Parathyroid adenoma (tissue), 2 donors: ENCODE results near the gene PMPCA.

Source experiments
- H2AFZ ChIP-seq: fragments of 300-600 bp; sonication (generic); one replicate; pipeline ENCODE4 v1.7.0; 2017; ENCODE audit warnings: antibody characterized with exemption, mild to moderate bottlenecking
- H3K27ac ChIP-seq: fragments of 300-600 bp; sonication (generic); one replicate; pipeline ENCODE4 v1.7.0; 2017
- H3K27me3 ChIP-seq: fragments of 300-600 bp; sonication (generic); one replicate; pipeline ENCODE4 v1.7.0; 2017; ENCODE audit warnings: low read length; ENCODE audit not compliant: control insufficient read depth, insufficient read depth
- H3K36me3 ChIP-seq: fragments of 300-600 bp; sonication (generic); one replicate; pipeline ENCODE4 v1.7.0; 2017; ENCODE audit warnings: low read length; ENCODE audit not compliant: control insufficient read depth, insufficient read depth
- H3K4me1 ChIP-seq: fragments of 300-600 bp; sonication (generic); one replicate; pipeline ENCODE4 v1.7.0; 2017; ENCODE audit warnings: control low read depth
- H3K4me2 ChIP-seq: fragments of 300-600 bp; sonication (generic); one replicate; pipeline ENCODE4 v1.7.0; 2017; ENCODE audit warnings: low read length
- H3K4me3 ChIP-seq: fragments of 300-600 bp; sonication (generic); one replicate; pipeline ENCODE4 v1.7.0; 2017; ENCODE audit warnings: low read depth, low read length
- H3K79me2 ChIP-seq: fragments of 300-600 bp; sonication (generic); one replicate; pipeline ENCODE4 v1.7.0; 2017; ENCODE audit warnings: control low read depth
- H3K9ac ChIP-seq: fragments of 300-600 bp; sonication (generic); one replicate; pipeline ENCODE4 v1.7.0; 2017; ENCODE audit warnings: mild to moderate bottlenecking
- H3K9me3 ChIP-seq: fragments of 300-600 bp; sonication (generic); one replicate; pipeline ENCODE4 v1.7.0; 2017; ENCODE audit warnings: low read length; ENCODE audit not compliant: control insufficient read depth
- CTCF ChIP-seq: fragments of 300-600 bp; sonication (generic); IDR thresholded peaks from one replicate; pipeline ENCODE4 v1.7.0; 2017; ENCODE audit warnings: antibody characterized with exemption, mild to moderate bottlenecking
- donor health status: primary hyperparathyroidism.

The PMPCA gene

GRCh38 chr9:136385015-136385414 lies 25.4 kb upstream of the PMPCA start:
- Histone ChIP-seq H3K4me2 (no peak overlapping the region), H3K9ac (no peak overlapping the region), H2AFZ (no peak overlapping the region), H3K79me2 (no peaks in the 10 kb centered on the region), H3K27me3 (no peaks in the 10 kb centered on the region), H3K36me3 (no peaks in the 10 kb centered on the region), H3K4me1 (no peaks in the 10 kb centered on the region), H3K4me3 (no peak overlapping the region), H3K9me3 (no peaks in the 10 kb centered on the region), H3K27ac (no peak overlapping the region)
- TF ChIP-seq CTCF, result no peak

- H3K36me3 ChIP-seq, result no peaks in the 10 kb centered on the region
- no peak overlapping the region for H3K4me2 ChIP-seq
- no peak overlapping the region for H3K27ac ChIP-seq
Observed at GRCh38 chr9:136386018-136386417, 24.4 kb upstream of the PMPCA start.

GRCh38 chr9:136387217-136387616 lies 23.2 kb upstream of the PMPCA start:
- no peak overlapping the region for H3K4me3 ChIP-seq
- no peak overlapping the region for H3K9ac ChIP-seq
- no peaks in the 10 kb centered on the region for H3K9me3 ChIP-seq
- no peaks in the 10 kb centered on the region for H3K4me1 ChIP-seq
- H3K27me3 ChIP-seq, result no peaks in the 10 kb centered on the region
- no peak for TF ChIP-seq CTCF
- no peak overlapping the region for H3K4me2 ChIP-seq
- no peaks in the 10 kb centered on the region for H3K79me2 ChIP-seq
- no peak overlapping the region for H2AFZ ChIP-seq
- no peaks in the 10 kb centered on the region for H3K36me3 ChIP-seq
- no peak overlapping the region for H3K27ac ChIP-seq

More at GRCh38 chr9:136386018-136386417, 24.4 kb upstream of the PMPCA start:
- Histone ChIP-seq H3K27me3 (no peaks in the 10 kb centered on the region), H2AFZ (no peak overlapping the region), H3K9me3 (no peaks in the 10 kb centered on the region), H3K4me1 (no peaks in the 10 kb centered on the region), H3K79me2 (no peaks in the 10 kb centered on the region), H3K4me3 (no peak overlapping the region), H3K9ac (no peak overlapping the region)
- no peak for TF ChIP-seq CTCF

- no peaks in the 10 kb centered on the region for H3K36me3 ChIP-seq
- no peaks in the 10 kb centered on the region for H3K27me3 ChIP-seq
Observed at GRCh38 chr9:136389396-136389795, 21.1 kb upstream of the PMPCA start.

More at GRCh38 chr9:136389396-136389795, 21.1 kb upstream of the PMPCA start:
- Histone ChIP-seq H3K79me2 (no peaks in the 10 kb centered on the region), H3K4me1 (no peaks in the 10 kb centered on the region), H3K27ac (no peak overlapping the region), H3K4me2 (no peak overlapping the region), H2AFZ (no peak overlapping the region), H3K9ac (no peak overlapping the region), H3K9me3 (no peaks in the 10 kb centered on the region), H3K4me3 (no peak overlapping the region)
- TF ChIP-seq CTCF, result no peak
